ENCODE results near the gene MCCC1. TPM values are rescaled to one million over a fixed set of nuclear protein-coding genes. Genes with fewer than 3 reads are reported as not detected.

MCCC1 gene
- total and polyA plus RNA-seq, 8 donors: 16.5 to 83.9 (median 42.6) TPM

DNA sequence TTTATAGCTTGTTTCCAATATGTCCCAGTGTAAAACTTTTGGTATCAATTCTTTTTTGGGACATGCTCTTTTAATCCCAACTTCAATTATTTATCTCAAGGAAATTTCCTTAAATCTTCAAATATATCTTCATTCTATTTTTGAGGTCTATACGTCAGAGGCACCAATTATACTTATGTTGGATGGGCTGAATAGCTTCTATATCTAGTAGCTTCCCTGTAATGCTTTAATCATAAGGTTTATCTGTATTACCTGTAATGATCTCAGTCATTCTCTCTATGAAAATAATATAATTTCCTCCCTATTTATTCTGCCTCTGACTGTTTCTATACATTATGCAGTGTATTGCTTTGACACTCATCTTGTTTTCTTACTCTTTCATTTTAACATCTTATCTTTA, 29.9 kb upstream of the MCCC1 start:
- no peak for DNase-seq
- TF ChIP-seq POLR2AphosphoS5 (IDR thresholded peaks at IDR 0.05): no peak
- TF ChIP-seq POLR2A (IDR thresholded peaks at IDR 0.05): no peak
- TF ChIP-seq, protein P1, sequence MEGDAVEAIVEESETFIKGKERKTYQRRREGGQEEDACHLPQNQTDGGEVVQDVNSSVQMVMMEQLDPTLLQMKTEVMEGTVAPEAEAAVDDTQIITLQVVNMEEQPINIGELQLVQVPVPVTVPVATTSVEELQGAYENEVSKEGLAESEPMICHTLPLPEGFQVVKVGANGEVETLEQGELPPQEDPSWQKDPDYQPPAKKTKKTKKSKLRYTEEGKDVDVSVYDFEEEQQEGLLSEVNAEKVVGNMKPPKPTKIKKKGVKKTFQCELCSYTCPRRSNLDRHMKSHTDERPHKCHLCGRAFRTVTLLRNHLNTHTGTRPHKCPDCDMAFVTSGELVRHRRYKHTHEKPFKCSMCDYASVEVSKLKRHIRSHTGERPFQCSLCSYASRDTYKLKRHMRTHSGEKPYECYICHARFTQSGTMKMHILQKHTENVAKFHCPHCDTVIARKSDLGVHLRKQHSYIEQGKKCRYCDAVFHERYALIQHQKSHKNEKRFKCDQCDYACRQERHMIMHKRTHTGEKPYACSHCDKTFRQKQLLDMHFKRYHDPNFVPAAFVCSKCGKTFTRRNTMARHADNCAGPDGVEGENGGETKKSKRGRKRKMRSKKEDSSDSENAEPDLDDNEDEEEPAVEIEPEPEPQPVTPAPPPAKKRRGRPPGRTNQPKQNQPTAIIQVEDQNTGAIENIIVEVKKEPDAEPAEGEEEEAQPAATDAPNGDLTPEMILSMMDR (IDR thresholded peaks at IDR 0.05): no peak
- TF ChIP-seq EP300 (IDR thresholded peaks at IDR 0.05): no peak
- no peak overlapping the region for H3K4me3 ChIP-seq
- H3K27ac ChIP-seq: no peak overlapping the region
- H3K27me3 ChIP-seq: peaks cover 0 to 10% (median 0%) of the 10 kb centered on the region in 3 donors
- intact Hi-C loops (cut with DNase I; ENCODE audit: low total_unique reads): loop anchor here (10.0 kb wide), 1 partner anchor 256 kb away; no protein-coding TSS in a partner anchor
- H3K9me3 ChIP-seq: peaks cover 0 to 17% (median 13%) of the 10 kb centered on the region in 4 donors
- no peaks in the 10 kb centered on the region for H3K36me3 ChIP-seq
- 90 to 99% (median 91%) methylated on average over 1 of the region's 1 CpG for WGBS, 5 donors
- no peaks in the 10 kb centered on the region for H3K4me1 ChIP-seq

DNA sequence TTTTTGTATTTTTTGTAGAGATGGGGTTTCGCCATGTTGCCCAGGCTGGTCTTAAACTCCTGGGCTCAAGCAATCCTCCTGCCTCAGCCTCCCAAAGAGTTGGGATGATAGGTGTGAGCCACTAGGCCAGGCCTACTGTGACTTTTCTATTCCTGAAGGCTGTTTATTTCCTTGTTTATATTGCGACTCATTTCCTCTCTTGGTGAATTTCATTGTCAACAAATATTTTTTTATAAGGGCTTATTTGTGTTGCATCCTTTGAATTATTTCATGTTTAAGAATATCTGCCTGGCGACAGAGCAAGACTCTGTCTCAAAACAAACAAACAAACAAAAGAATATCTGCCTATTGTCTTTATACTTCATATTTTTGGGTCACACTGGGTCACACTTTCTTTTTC, 29.4 kb upstream of the MCCC1 start:
- Histone ChIP-seq H3K36me3 (no peaks in the 10 kb centered on the region), H3K4me3 (no peak overlapping the region), H3K27me3 (peaks cover 0 to 10% (median 0%) of the 10 kb centered on the region in 3 donors), H3K4me1 (no peaks in the 10 kb centered on the region), H3K9me3 (peaks cover 0 to 17% (median 13%) of the 10 kb centered on the region in 4 donors), H3K27ac (no peak overlapping the region)
- DNase-seq: no peak
- no peak for TF ChIP-seq POLR2AphosphoS5 (IDR thresholded peaks at IDR 0.05)
- no peak for TF ChIP-seq EP300 (IDR thresholded peaks at IDR 0.05)
- TF ChIP-seq, protein P1 (IDR thresholded peaks at IDR 0.05): no peak
- no peak for TF ChIP-seq POLR2A (IDR thresholded peaks at IDR 0.05)
- WGBS, 5 donors: 87 to 96% (median 91%) methylated on average over 3 of the region's 3 CpGs
- intact Hi-C loops (cut with DNase I; ENCODE audit: low total_unique reads): loop anchor here (10.0 kb wide), 1 partner anchor 256 kb away; no protein-coding TSS in a partner anchor

DNA sequence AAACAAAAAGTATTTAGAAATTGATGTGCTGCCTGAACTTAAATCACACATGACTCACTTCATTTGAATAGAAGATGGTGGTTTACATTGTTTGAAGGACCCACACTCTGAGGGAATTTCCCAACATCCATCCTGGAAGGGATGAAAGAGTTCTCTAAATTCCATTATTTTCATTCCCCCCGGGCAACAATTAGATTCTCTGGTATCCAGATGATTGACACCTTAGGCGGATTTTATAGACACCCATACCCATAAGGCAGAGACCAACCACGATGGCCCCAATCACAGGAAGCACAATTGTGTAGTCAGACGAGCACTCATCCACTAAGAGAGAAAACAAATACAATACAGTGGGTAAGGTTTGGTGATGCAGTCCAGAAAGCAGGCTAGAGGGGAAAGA, 24.6 kb upstream of the MCCC1 start:
- intact Hi-C loops (cut with DNase I; ENCODE audit: low total_unique reads): loop anchor here (10.0 kb wide), 1 partner anchor 261 kb away; no protein-coding TSS in a partner anchor
- 53 to 71% (median 64%) methylated on average over 4 of the region's 4 CpGs for WGBS, 5 donors
- Histone ChIP-seq H3K4me3 (no peak overlapping the region), H3K36me3 (no peaks in the 10 kb centered on the region), H3K27me3 (peaks cover 0 to 4% (median 0%) of the 10 kb centered on the region in 3 donors), H3K9me3 (peaks cover 0 to 7% (median 0%) of the 10 kb centered on the region in 4 donors), H3K27ac (no peak overlapping the region), H3K4me1 (peaks cover 4 to 22% (median 7%) of the 10 kb centered on the region in 4 donors)
- TF ChIP-seq POLR2AphosphoS5 (IDR thresholded peaks at IDR 0.05) (no peak), POLR2A (IDR thresholded peaks at IDR 0.05) (no peak), EP300 (IDR thresholded peaks at IDR 0.05) (no peak)
- TF ChIP-seq, protein P1 (IDR thresholded peaks at IDR 0.05): no peak
- no peak for DNase-seq

DNA sequence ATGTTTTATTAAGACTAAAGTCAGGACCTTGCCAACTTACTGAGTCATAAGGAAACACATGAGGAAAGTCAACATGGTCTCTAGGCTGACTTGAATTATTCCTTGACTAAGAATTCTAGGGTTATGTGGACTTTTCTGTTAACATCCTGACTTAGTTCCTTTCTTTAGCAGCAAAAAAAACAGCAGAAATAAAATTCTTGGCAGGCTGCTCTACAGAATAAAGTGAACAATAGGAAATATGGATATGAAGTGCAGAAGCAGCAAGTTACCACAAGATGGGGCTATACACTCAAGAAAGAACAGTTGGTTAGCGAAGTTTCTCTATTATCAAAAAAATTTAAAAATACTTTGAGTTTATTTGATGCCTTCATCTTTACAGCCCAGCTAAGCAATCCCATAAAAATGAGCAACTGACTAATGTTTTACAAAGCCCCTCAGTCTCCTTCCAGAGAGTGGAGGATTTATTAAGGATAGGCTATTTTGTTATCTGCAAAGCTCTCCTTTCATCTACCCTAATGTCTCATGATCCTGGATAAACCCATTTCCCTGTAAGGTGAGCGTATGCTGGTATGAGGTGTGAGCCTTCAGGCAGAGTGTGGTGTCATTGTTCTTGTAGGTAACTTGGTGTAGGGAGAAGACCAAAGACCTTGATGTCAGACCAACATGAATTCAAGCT, 23.1 kb upstream of the MCCC1 start:
- WGBS, 5 donors: 11 to 22% (median 14%) methylated on average over 2 of the region's 2 CpGs
- peak overlapping the region in 2 of 5 donors; percentile 17 to 39 for H3K27ac ChIP-seq
- peaks cover 4 to 22% (median 7%) of the 10 kb centered on the region in 4 donors for H3K4me1 ChIP-seq
- H3K27me3 ChIP-seq: peaks cover 0 to 16% (median 0%) of the 10 kb centered on the region in 3 donors
- peak in 1 of 2 donors; percentile 79 for DNase-seq
- no peaks in the 10 kb centered on the region for H3K36me3 ChIP-seq
- no peaks in the 10 kb centered on the region for H3K9me3 ChIP-seq
- H3K4me3 ChIP-seq: no peak overlapping the region
- intact Hi-C loops (cut with DNase I; ENCODE audit: low total_unique reads): loop anchor here (10.0 kb wide), 1 partner anchor 262 kb away; no protein-coding TSS in a partner anchor
- TF ChIP-seq, protein P1 (IDR thresholded peaks at IDR 0.05): peak in 5 of 7 experiments; percentile 67 to 83 (median 80)
- TF ChIP-seq EP300 (IDR thresholded peaks at IDR 0.05): no peak
